ENCODE results near the gene ZNF787.

GRCh38 chr19:56053596-56053995 is 67.5 kb downstream of the ZNF787 start:
- TF ChIP-seq CTCF (conservative IDR thresholded peaks at IDR 0.05; ENCODE audit: low read depth, low read length) (no peak), EZH2 (IDR thresholded peaks at IDR 0.05; ENCODE audit: borderline replicate concordance, low read depth, low read length, poor library complexity, severe bottlenecking) (no peak)
